GM12865 (cell line): ENCODE data around the gene SCTR.
"Not testable (repeated sequence)": the region's sequence is repeated elsewhere in the genome, so short reads cannot be mapped to it uniquely, and the experiment has no call there.

Source experiments
- DNase-seq: peaks from one replicate; pipeline ENCODE4 v3.0.0; 2010; ENCODE audit warnings: low read depth
- H3K4me3 ChIP-seq: 2 replicates; pipeline ENCODE4 v1.5.1; 2011; ENCODE audit warnings: mild to moderate bottlenecking, low read depth, low read length, control low read depth
- CTCF ChIP-seq: IDR thresholded peaks from 2 replicates; pipeline ENCODE4 v1.5.1; 2011; ENCODE audit warnings: low read length, control low read depth, low read depth, inconsistent platforms; ENCODE audit not compliant: insufficient read depth; ENCODE audit errors: missing control alignments

Gene SCTR

GRCh38 chr2:119416299-119416923 is 107.9 kb downstream of the SCTR start:
- H3K4me3 ChIP-seq, result no peak overlapping the region
- no peak for DNase-seq
- TF ChIP-seq CTCF, result no peak

- peak; percentile 19 for DNase-seq
- H3K4me3 ChIP-seq, result no peak overlapping the region
Measured at GRCh38 chr2:119415630-119416029, 108.7 kb downstream of the SCTR start.

GRCh38 chr2:119414894-119415293 is 109.4 kb downstream of the SCTR start:
- TF ChIP-seq CTCF, result no peak
- H3K4me3 ChIP-seq, result no peak overlapping the region
- no peak for DNase-seq

More at GRCh38 chr2:119415630-119416029, 108.7 kb downstream of the SCTR start:
- TF ChIP-seq CTCF, result no peak

- no peak overlapping the region for H3K4me3 ChIP-seq
- no peak for DNase-seq
- no peak for TF ChIP-seq CTCF
Measured at GRCh38 chr2:119409506-119409905, 114.8 kb downstream of the SCTR start.

DNA sequence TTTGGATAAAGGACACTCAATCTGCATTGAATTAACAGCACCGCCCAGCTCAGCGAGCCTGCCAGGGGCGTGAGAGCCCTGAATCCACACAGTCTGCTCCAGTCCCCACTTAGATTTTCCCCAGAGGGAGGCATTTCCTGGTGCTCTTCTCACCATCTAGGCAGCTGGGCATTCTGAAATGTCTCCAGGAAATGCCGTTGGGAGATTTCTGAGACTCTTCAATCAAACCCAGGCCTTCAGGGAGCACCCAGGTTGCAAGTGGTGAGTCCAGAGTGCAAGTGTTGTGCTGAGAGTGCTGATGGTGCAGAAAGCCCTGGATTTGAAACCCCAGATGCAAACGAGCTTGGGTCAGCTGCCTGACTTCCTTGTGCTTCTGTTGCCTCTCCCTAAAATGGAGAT is 116.1 kb downstream of the SCTR start:
- no peak overlapping the region for H3K4me3 ChIP-seq
- TF ChIP-seq CTCF, result no peak
- DNase-seq, result no peak

DNA sequence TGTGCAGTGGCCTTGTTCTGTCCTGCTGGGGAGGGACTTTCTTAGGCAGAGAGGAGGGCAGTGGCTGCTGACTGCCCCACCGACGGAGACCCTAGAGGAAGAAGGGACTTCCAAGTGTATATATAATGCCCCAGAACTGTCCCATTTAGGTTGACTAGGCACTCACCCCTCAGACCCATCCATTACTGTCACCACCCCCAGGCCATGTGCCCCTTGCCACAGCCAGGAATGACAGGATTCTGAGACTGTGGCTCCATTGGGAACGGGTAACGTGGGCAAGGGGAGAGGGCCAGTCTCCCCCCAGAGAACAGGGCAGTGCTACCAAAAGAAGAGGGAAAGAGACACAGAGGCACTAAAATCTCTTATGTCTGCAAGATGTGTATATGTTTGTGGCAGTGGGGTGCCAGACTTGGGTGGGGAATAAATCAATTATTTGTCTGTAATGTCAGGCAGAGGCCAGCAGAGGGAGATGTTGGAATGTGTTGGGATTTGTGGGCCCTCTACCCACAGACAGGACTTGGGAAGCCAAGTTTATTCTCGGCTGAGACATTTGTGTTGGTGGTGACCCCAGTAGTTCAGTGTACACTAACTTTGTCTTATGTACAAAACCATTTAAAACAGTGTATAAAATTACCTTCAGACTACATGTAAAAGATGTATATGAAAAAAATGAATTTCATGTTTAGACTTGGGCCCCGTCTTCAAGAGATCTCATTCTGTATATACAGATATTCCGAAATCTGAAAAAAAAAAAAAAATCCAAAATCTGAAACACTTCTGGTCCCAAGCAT is 116.7 kb downstream of the SCTR start:
- H3K4me3 ChIP-seq, result no peak overlapping the region
- TF ChIP-seq CTCF, result peak; percentile 74
- peak; percentile 69 for DNase-seq

DNA sequence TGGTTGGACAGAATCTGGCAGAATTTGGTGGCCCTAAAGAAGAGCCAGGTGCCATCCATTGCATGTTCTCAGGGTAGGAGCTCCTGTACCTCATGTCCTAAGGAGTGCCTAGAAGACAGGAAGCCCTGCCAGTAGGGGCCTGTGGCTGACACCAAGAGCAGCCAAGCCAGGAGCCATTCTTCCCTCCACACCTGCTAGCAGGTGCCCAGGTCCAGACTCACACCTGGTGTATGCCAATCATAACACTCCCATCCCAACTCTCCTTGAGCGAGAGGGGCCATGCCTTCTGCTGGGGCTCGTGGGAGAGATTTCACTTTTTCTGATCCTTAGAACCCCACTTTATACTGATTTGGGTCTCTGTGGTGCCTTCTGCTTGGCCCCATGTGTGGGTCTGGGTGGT is 119.1 kb downstream of the SCTR start:
- no peak overlapping the region for H3K4me3 ChIP-seq
- no peak for DNase-seq
- TF ChIP-seq CTCF, result no peak

DNA sequence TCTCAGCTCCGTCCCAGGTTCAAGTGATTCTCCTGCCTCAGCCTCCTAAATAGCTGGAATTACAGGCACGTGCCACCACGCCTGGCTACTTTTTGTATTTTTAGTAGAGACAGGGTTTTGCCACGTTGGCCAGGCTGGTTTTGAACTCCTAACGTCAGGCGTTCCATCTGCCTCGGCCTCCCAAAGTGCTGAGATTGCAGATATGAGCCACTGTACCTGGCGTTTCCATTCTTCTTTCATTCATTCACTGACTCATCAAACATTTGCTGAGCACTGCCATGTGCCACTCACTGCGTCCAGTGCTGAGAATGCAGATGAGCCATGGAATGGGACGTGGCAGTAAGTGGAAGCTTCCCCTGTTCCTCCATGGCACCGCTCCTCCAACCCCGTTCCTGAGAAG is 120.7 kb downstream of the SCTR start:
- H3K4me3 ChIP-seq, DNase-seq: not testable (repeated sequence)
